Fibroblast of pulmonary artery (primary cell): ENCODE results near the gene RBMS3.

Source experiments
- DNase-seq: peaks from one replicate; pipeline ENCODE4 v3.0.0-alpha.2; 2010; ENCODE audit warnings: low read depth
- H3K4me3 ChIP-seq: replicated peaks from 2 replicates; pipeline ENCODE4 v1.5.1; 2011; ENCODE audit warnings: low read depth, mild to moderate bottlenecking, control low read depth, low read length, moderate library complexity
- CTCF ChIP-seq: IDR thresholded peaks from 2 replicates; pipeline ENCODE4 v1.5.1; 2011; ENCODE audit warnings: mild to moderate bottlenecking, control low read depth, low read length, inconsistent platforms; ENCODE audit errors: missing control alignments

Gene RBMS3

GRCh38 chr3:29695643-29696198, 414.9 kb downstream of the RBMS3 start:
- no peak overlapping the region for H3K4me3 ChIP-seq
- TF ChIP-seq CTCF, result no peak
- DNase-seq, result peak; percentile 98

GRCh38 chr3:29696311-29696710, 415.4 kb downstream of the RBMS3 start:
- DNase-seq, result peak; percentile 38
- H3K4me3 ChIP-seq, result no peak overlapping the region
- no peak for TF ChIP-seq CTCF

DNA sequence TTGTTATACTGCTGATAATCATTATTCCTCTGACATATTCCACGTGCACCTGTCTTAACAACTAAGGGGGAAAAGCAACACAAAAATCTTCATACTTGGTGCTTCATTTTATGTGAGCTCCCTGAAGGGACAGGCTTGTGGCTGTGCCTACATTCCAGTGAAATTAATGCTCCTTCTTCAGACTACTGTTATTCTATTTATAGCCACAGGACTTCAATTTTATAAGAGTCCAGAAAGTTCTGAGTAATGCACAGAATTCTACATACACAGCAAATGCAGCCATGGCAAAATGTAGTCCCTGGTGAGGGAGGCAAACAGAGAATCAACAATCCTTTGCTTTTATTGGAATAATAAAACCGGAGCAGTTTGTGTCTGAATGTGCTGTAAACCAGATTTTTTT, 417.1 kb downstream of the RBMS3 start:
- TF ChIP-seq CTCF, result no peak
- H3K4me3 ChIP-seq, result no peak overlapping the region
- no peak for DNase-seq

GRCh38 chr3:29700256-29700655, 419.4 kb downstream of the RBMS3 start:
- H3K4me3 ChIP-seq, result no peak overlapping the region
- no peak for TF ChIP-seq CTCF
- DNase-seq, result no peak

DNA sequence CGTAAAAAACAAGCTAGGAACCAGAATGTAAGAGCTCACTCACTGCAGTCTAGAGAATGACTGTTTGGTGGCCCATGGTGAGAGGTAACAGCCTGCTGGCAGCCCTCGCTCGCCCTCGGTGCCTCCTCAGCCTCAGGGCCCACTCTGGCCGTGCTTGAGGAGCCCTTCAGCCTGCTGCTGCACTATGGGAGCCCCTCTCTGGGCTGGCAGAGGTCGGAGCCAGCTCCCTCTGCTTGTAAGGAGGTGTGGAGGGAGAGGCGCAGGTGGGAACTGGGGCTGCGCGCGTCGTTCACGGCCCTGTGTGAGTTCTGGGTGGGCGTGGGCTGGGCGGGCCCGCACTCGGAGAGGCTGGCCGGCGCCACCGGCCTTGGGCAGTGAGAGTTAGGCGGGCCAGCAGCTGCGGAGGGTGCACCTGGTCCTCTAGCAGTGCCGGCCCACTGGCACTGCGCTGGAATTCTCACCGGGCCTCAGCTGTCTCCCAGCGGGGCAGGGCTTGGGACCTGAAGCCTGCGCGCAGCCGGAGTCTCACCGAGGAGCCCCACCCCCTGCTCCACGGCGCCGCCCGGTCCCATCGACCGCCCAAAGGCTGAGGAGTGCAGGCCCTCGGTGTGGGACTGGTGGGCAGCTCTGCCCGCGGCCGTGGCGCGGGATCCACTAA, 420.6 kb downstream of the RBMS3 start:
- no peak for DNase-seq
- H3K4me3 ChIP-seq, result no peak overlapping the region
- TF ChIP-seq CTCF, result no peak

- H3K4me3 ChIP-seq, result no peak overlapping the region
- TF ChIP-seq CTCF, result no peak
- DNase-seq, result no peak
These were observed 425.3 kb downstream of the RBMS3 start for GRCh38 chr3:29705906-29706844.
